HepG2 (cell line): ENCODE data around the gene ZFP90. TPM values are rescaled to one million over a fixed set of nuclear protein-coding genes. Genes with fewer than 3 reads are reported as not detected.

Experiments
- CTCF ChIP-seq: sonication (generic); formaldehyde crosslinking; IDR thresholded peaks from 2 replicates; pipeline ENCODE4 v1.5.0; 2020; ENCODE audit warnings: mild to moderate bottlenecking, missing genetic modification reagents, moderate library complexity
- FOXO1 ChIP-seq: sonication (generic); formaldehyde crosslinking; IDR thresholded peaks from 2 replicates; pipeline ENCODE4 v1.4.0; 2020; ENCODE audit warnings: missing genetic modification reagents
- HMGA1 ChIP-seq: sonication (generic); formaldehyde crosslinking; conservative IDR thresholded peaks from 2 replicates; pipeline ENCODE4 v1.4.0; 2020; ENCODE audit warnings: missing genetic modification reagents
- MAF1 ChIP-seq: sonication (generic); formaldehyde crosslinking; IDR thresholded peaks from 2 replicates; pipeline ENCODE4 v1.5.0; 2020; ENCODE audit warnings: missing genetic modification reagents, borderline replicate concordance
- PAF1 ChIP-seq: IDR thresholded peaks from 2 replicates; pipeline ENCODE4 v1.6.1; 2016; ENCODE audit warnings: missing genetic modification reagents, missing compliant biosample characterization
- PCBP2 ChIP-seq: fragments of 200-400 bp; formaldehyde crosslinking; optimal IDR thresholded peaks from 2 replicates; pipeline ENCODE3; 2018; ENCODE audit warnings: low read length, low read depth; ENCODE audit not compliant: poor library complexity, severe bottlenecking
- SKI ChIP-seq: fragments of 450-650 bp; IDR thresholded peaks from one replicate; pipeline ENCODE4 v1.6.1; 2018; ENCODE audit warnings: mild to moderate bottlenecking; ENCODE audit not compliant: partially characterized antibody
- SYNCRIP ChIP-seq: fragments of 200-400 bp; formaldehyde crosslinking; IDR thresholded peaks from 2 replicates; pipeline ENCODE4 v1.6.1; 2018; ENCODE audit warnings: mild to moderate bottlenecking, low read depth, low read length; ENCODE audit not compliant: insufficient read depth
- ZBTB7A ChIP-seq: sonication (generic); formaldehyde crosslinking; IDR thresholded peaks from 2 replicates; pipeline ENCODE4 v1.8.0; 2022; ENCODE audit warnings: mild to moderate bottlenecking, missing genetic modification reagents
- ZMYM3 ChIP-seq: sonication (generic); formaldehyde crosslinking; IDR thresholded peaks from 2 replicates; pipeline ENCODE4 v1.5.1; 2020; ENCODE audit warnings: mild to moderate bottlenecking, missing genetic modification reagents
- ZNF280B ChIP-seq: sonication (generic); formaldehyde crosslinking; IDR thresholded peaks from 2 replicates; pipeline ENCODE4 v1.5.0; 2020; ENCODE audit warnings: missing genetic modification reagents, mild to moderate bottlenecking, borderline replicate concordance
- ZNF296 ChIP-seq: sonication (generic); formaldehyde crosslinking; conservative IDR thresholded peaks from 2 replicates; pipeline ENCODE4 v1.5.0; 2020; ENCODE audit warnings: mild to moderate bottlenecking, missing genetic modification reagents
- ZNF317 ChIP-seq: sonication (generic); formaldehyde crosslinking; IDR thresholded peaks from 2 replicates; pipeline ENCODE4 v1.5.0; 2020; ENCODE audit warnings: mild to moderate bottlenecking, missing genetic modification reagents
- ZNF44 ChIP-seq: sonication (generic); formaldehyde crosslinking; IDR thresholded peaks from 2 replicates; pipeline ENCODE4 v1.5.1; 2020; ENCODE audit warnings: mild to moderate bottlenecking, missing genetic modification reagents
- ZNF563 ChIP-seq: sonication (generic); formaldehyde crosslinking; IDR thresholded peaks from 2 replicates; pipeline ENCODE4 v1.8.0; 2022; ENCODE audit warnings: mild to moderate bottlenecking, moderate library complexity, missing genetic modification reagents
- ZNF629 ChIP-seq: sonication (generic); formaldehyde crosslinking; conservative IDR thresholded peaks from 2 replicates; pipeline ENCODE4 v1.5.0; 2020; ENCODE audit warnings: missing genetic modification reagents
- ZNF709 ChIP-seq: sonication (generic); formaldehyde crosslinking; IDR thresholded peaks from 2 replicates; pipeline ENCODE4 v1.5.0; 2020; ENCODE audit warnings: mild to moderate bottlenecking, missing genetic modification reagents
- ZNF766 ChIP-seq: sonication (generic); formaldehyde crosslinking; IDR thresholded peaks from 2 replicates; pipeline ENCODE4 v1.5.0; 2020; ENCODE audit warnings: missing genetic modification reagents, borderline replicate concordance
- ZNF878 ChIP-seq: sonication (generic); formaldehyde crosslinking; IDR thresholded peaks from 2 replicates; pipeline ENCODE4 v1.8.1; 2023; ENCODE audit warnings: mild to moderate bottlenecking, missing genetic modification reagents, moderate library complexity
- polyA plus RNA-seq, 8 experiments: library from polyadenylated mRNA; depleted of rRNA in 3 of 8; stranded (reverse) in 7 of 8; unstranded in 1 of 8; fragments of >200 nt; fragmentation: Illumina TruSeq in 4 of 8; extraction: Trizol in 4 of 8; gene quantifications; 2 replicates each; pipeline versions ENCODE4 v1.2.1 to v1.2.3, GENCODE V29; 2011 to 2016; ENCODE audit warnings: low read depth in 4 of 8, missing spikeins in 1 of 8, mixed read lengths in 1 of 8; ENCODE audit not compliant: insufficient read depth in 1 of 8
- total RNA-seq, 5 experiments: library from RNA; depleted of rRNA; stranded (reverse); fragments of >200 nt; fragmentation: Illumina TruSeq; extraction: Trizol; gene quantifications; 2 replicates each; pipeline ENCODE4 v1.2.3, GENCODE V29; 2016; ENCODE audit warnings: low read depth in 1 of 5
- TF ChIP-seq, protein P1 (sequence below): sonication (generic); formaldehyde crosslinking; IDR thresholded peaks from 2 replicates; pipeline ENCODE4 v1.4.0; 2020; ENCODE audit warnings: missing genetic modification reagents
- TF ChIP-seq, protein P2 (sequence below): IDR thresholded peaks from 2 replicates; pipeline ENCODE4 v1.6.1; 2016; ENCODE audit warnings: mild to moderate bottlenecking, missing biosample characterization, missing genetic modification reagents
- TF ChIP-seq, protein P3 (sequence below): sonication (generic); formaldehyde crosslinking; IDR thresholded peaks from 2 replicates; pipeline ENCODE4 v1.4.0; 2020; ENCODE audit warnings: low read depth, mild to moderate bottlenecking, missing genetic modification reagents
- TF ChIP-seq, protein P4 (sequence below): IDR thresholded peaks from 2 replicates; pipeline ENCODE4 v1.6.1; 2016; ENCODE audit warnings: missing biosample characterization, missing genetic modification reagents, low read depth

The ZFP90 gene
- total and polyA plus RNA-seq, 2 of the 13 experiments (the other 11 are each of a cell fraction or from before 2014, with no cell fraction given) = 17.6 to 18.9 TPM

DNA sequence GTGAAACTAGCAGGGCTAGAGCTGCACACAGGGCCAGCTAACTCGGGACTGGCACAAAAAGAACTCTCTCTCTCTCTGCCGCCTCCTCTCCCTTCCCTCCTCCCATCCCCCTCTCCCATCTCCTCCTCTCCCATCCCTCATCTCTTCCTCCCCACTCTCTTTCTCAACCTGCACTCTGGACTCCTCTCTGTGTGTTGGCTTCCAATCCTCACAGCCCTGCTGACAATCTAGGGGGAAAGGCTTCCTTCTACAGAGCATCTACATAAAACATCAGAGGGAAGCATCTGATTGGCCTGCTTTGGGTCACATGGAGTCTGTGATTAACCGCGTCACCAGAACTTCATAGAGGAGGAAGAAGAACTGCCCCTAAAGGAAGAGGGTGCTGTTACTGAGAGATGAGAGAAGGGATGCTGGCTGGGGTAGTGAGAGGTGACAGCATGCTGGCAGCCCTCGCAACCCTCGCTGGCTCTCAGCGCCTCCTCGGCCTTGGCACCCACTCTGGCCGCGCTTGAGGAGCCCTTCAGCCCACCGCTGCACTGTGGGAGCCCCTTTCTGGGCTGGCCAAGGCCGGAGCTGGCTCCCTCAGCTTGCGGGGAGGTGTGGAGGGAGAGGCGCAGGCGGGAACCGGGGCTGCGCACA, 12.8 kb upstream of the ZFP90 start (continued):
- TF ChIP-seq CTCF (CRISPR knock-in tag) (peak; percentile 21; the same call in 1 of the 2 replicates), FOXO1 (CRISPR knock-in tag) (no peak), PAF1 (CRISPR knock-in tag) (no peak), ZMYM3 (CRISPR knock-in tag) (peak; percentile 82), ZNF317 (CRISPR knock-in tag) (no peak), ZNF563 (CRISPR knock-in tag) (no peak), PCBP2 (peak; percentile 87), ZBTB7A (CRISPR knock-in tag) (no peak), ZNF280B (CRISPR knock-in tag) (no peak), ZNF629 (CRISPR knock-in tag) (no peak), SKI (no peak), HMGA1 (no peak), ZNF878 (no peak), ZNF766 (no peak), ZNF709 (CRISPR knock-in tag) (no peak), ZNF44 (CRISPR knock-in tag) (no peak), SYNCRIP (no peak), MAF1 (CRISPR knock-in tag) (no peak), ZNF296 (no peak)
- TF ChIP-seq, protein P1, sequence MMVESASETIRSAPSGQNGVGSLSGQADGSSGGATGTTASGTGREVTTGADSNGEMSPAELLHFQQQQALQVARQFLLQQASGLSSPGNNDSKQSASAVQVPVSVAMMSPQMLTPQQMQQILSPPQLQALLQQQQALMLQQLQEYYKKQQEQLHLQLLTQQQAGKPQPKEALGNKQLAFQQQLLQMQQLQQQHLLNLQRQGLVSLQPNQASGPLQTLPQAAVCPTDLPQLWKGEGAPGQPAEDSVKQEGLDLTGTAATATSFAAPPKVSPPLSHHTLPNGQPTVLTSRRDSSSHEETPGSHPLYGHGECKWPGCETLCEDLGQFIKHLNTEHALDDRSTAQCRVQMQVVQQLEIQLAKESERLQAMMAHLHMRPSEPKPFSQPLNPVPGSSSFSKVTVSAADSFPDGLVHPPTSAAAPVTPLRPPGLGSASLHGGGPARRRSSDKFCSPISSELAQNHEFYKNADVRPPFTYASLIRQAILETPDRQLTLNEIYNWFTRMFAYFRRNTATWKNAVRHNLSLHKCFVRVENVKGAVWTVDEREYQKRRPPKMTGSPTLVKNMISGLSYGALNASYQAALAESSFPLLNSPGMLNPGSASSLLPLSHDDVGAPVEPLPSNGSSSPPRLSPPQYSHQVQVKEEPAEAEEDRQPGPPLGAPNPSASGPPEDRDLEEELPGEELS (CRISPR knock-in tag) = no peak
- TF ChIP-seq, protein P2, sequence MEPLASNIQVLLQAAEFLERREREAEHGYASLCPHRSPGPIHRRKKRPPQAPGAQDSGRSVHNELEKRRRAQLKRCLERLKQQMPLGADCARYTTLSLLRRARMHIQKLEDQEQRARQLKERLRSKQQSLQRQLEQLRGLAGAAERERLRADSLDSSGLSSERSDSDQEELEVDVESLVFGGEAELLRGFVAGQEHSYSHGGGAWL (CRISPR knock-in tag) = no peak
- TF ChIP-seq, protein P3, sequence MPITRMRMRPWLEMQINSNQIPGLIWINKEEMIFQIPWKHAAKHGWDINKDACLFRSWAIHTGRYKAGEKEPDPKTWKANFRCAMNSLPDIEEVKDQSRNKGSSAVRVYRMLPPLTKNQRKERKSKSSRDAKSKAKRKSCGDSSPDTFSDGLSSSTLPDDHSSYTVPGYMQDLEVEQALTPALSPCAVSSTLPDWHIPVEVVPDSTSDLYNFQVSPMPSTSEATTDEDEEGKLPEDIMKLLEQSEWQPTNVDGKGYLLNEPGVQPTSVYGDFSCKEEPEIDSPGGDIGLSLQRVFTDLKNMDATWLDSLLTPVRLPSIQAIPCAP (CRISPR knock-in tag) = no peak
- TF ChIP-seq, protein P4, sequence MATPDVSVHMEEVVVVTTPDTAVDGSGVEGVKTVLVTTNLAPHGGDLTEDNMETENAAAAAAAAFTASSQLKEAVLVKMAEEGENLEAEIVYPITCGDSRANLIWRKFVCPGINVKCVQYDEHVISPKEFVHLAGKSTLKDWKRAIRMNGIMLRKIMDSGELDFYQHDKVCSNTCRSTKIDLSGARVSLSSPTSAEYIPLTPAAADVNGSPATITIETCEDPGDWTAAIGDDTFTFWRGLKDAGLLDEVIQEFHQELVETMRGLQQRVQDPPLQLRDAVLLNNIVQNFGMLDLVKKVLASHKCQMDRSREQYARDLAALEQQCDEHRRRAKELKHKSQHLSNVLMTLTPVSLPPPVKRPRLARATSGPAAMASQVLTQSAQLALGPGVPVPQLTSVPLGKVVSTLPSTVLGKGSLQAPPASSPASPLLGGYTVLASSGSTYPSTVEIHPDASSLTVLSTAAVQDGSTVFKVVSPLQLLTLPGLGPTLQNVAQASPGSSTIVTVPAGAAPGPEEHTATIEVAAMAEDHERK = no peak
